Lung (tissue), 12 donors: ENCODE results near the gene CHSY1. TPM values are rescaled to one million over a fixed set of nuclear protein-coding genes. Genes with fewer than 3 reads are reported as not detected.
A peak's percentile ranks its signal among the peaks of the same experiment; 100 is the strongest.

ENCODE experiments used
- ATAC-seq: fragments of 200-7000 bp; cut with Tn5 transposase; one replicate; pipeline ENCODE4 v1.9.1; 2020; ENCODE audit warnings: moderate number of reproducible peaks; ENCODE audit not compliant: insufficient read depth, low FRiP score
- DNase-seq, 3 donors: peaks; one replicate each; pipeline ENCODE4 v3.0.0-alpha.2; 2013 to 2017
- H3K27ac ChIP-seq, 2 donors: one replicate each; pipeline ENCODE4 v1.5.1; 2013; ENCODE audit warnings: mild to moderate bottlenecking in 2 of 2, moderate library complexity in 2 of 2, control low read depth in 1 of 2, inconsistent platforms in 1 of 2, low read depth in 1 of 2, low read length in 1 of 2
- H3K27me3 ChIP-seq, 3 donors: one replicate each; pipeline ENCODE4 v1.5.1; 2013; ENCODE audit warnings: low read length in 2 of 3; ENCODE audit not compliant: control insufficient read depth in 3 of 3, insufficient read depth in 3 of 3
- H3K36me3 ChIP-seq, 4 donors: one replicate each; pipeline ENCODE4 v1.5.1; 2013; ENCODE audit warnings: low read length in 4 of 4, mild to moderate bottlenecking in 1 of 4, moderate library complexity in 1 of 4; ENCODE audit not compliant: control insufficient read depth in 4 of 4, insufficient read depth in 4 of 4
- H3K4me1 ChIP-seq, 5 donors: one replicate each; pipeline ENCODE4 v1.5.1; 2013; ENCODE audit warnings: low read length in 5 of 5, mild to moderate bottlenecking in 2 of 5, moderate library complexity in 1 of 5; ENCODE audit not compliant: control insufficient read depth in 5 of 5, insufficient read depth in 5 of 5
- H3K4me3 ChIP-seq: one replicate; pipeline ENCODE4 v1.5.1; 2013; ENCODE audit warnings: mild to moderate bottlenecking, control low read depth, moderate library complexity
- H3K9ac ChIP-seq, 2 donors: one replicate each; pipeline ENCODE4 v1.5.1; 2013; ENCODE audit warnings: low read length in 2 of 2, control low read depth in 1 of 2; ENCODE audit not compliant: insufficient read depth in 1 of 2
- H3K9me3 ChIP-seq, 4 donors: one replicate each; pipeline ENCODE4 v1.5.1; 2013; ENCODE audit warnings: low read length in 3 of 4, mild to moderate bottlenecking in 1 of 4, moderate library complexity in 1 of 4; ENCODE audit not compliant: control insufficient read depth in 4 of 4, insufficient read depth in 3 of 4
- CTCF ChIP-seq: IDR thresholded peaks from 2 replicates; pipeline ENCODE4 v1.5.1; 2012; ENCODE audit warnings: mild to moderate bottlenecking; ENCODE audit errors: control extremely low read depth, extremely low read depth
- WGBS, 2 donors: extraction: QIAGEN DNeasy Blood & Tissue Kit; methylation state at CpG; one replicate each; pipeline ENCODE4 v1.1.7; 2013; 5-methylcytosine and 5-hydroxymethylcytosine counted together
- polyA plus RNA-seq, 2 donors: library from polyadenylated mRNA; stranded (reverse); fragments of 200-250 nt; gene quantifications; one replicate each; pipeline ENCODE4 v1.2.1, GENCODE V29; 2013
- total RNA-seq, 2 donors: library from RNA; depleted of rRNA in 1 of 2; stranded (reverse); fragments of >200 nt in 1 of 2; gene quantifications; one replicate each; pipeline ENCODE4 v1.2.1, GENCODE V29; 2014 to 2021
- donor health status: control.
- donor health status: control.
- donor health status: Bipolar disorder and iron deficiency.
- donor health status: healthy.
- donor health status: DM: yes; HTN: yes; CAD: no.

Gene CHSY1
- total and polyA plus RNA-seq, 4 donors, result 11.8 to 52.2 (median 30.4) TPM

GRCh38 chr15:101136381-101137268 lies 115.2 kb downstream of the CHSY1 start:
- Histone ChIP-seq H3K4me1 (peaks cover 0 to 13% (median 0%) of the 10 kb centered on the region in 5 donors), H3K9me3 (peaks cover 0 to 5% (median 1%) of the 10 kb centered on the region in 4 donors), H3K27me3 (peaks cover 0 to 2% (median 0%) of the 10 kb centered on the region in 3 donors), H3K27ac (peak overlapping the region in 1 of 2 donors; percentile 2), H3K4me3 (no peak overlapping the region), H3K36me3 (no peaks in the 10 kb centered on the region), H3K9ac (no peak overlapping the region)
- DNase-seq, result no peak
- no peak for TF ChIP-seq CTCF
- WGBS, 2 donors, result 80 to 85% methylated on average over 14 of the region's 14 CpGs
- no peak for ATAC-seq

GRCh38 chr15:101135532-101136166 lies 116.2 kb downstream of the CHSY1 start:
- no peaks in the 10 kb centered on the region for H3K36me3 ChIP-seq
- H3K9me3 ChIP-seq, result peaks cover 0 to 5% (median 1%) of the 10 kb centered on the region in 4 donors
- 48 to 68% methylated on average over 14 of the region's 14 CpGs for WGBS, 2 donors
- peaks cover 0 to 13% (median 0%) of the 10 kb centered on the region in 5 donors for H3K4me1 ChIP-seq
- DNase-seq, result no peak
- no peak overlapping the region for H3K9ac ChIP-seq
- peaks cover 0 to 2% (median 0%) of the 10 kb centered on the region in 3 donors for H3K27me3 ChIP-seq
- H3K4me3 ChIP-seq, result no peak overlapping the region
- no peak overlapping the region for H3K27ac ChIP-seq
- TF ChIP-seq CTCF, result no peak
- ATAC-seq, result no peak

- Histone ChIP-seq H3K9ac (no peak overlapping the region), H3K36me3 (no peaks in the 10 kb centered on the region), H3K9me3 (peaks cover 0 to 5% (median 1%) of the 10 kb centered on the region in 4 donors), H3K27ac (no peak overlapping the region), H3K4me1 (peaks cover 0 to 13% (median 0%) of the 10 kb centered on the region in 5 donors), H3K4me3 (no peak overlapping the region), H3K27me3 (peaks cover 0 to 2% (median 0%) of the 10 kb centered on the region in 3 donors)
- TF ChIP-seq CTCF, result no peak
- 99% methylated on average over 5 of the region's 5 CpGs for WGBS, 2 donors
- DNase-seq (no peak), ATAC-seq (no peak)
These were observed 117.1 kb downstream of the CHSY1 start for GRCh38 chr15:101134780-101135179.
